GM18502 (cell line): ENCODE measurements around the gene LPCAT1.
A peak's percentile ranks its signal among the peaks of the same experiment; 100 is the strongest.
"Not testable (repeated sequence)": the region's sequence is repeated elsewhere in the genome, so short reads cannot be mapped to it uniquely, and the experiment has no call there.

Experiments
- ATAC-seq: cut with Tn5 transposase; IDR thresholded peaks from one replicate; pipeline ENCODE4 v1.9.1; 2021; ENCODE audit warnings: mild to moderate bottlenecking; ENCODE audit not compliant: unreplicated experiment, poor library complexity

LPCAT1 gene

GRCh38 chr5:1523793-1524480 lies at the start of gene LPCAT1:
Gene LPCAT1 (minus strand): TSS chr5:1523960. CDS start chr5:1523844, 116 bp downstream.
- ATAC-seq: peak; percentile 80

- not testable (repeated sequence) for ATAC-seq
Measured at GRCh38 chr5:1571875-1572274, 48.1 kb upstream of the LPCAT1 start.

GRCh38 chr5:1570975-1571374 lies 47.2 kb upstream of the LPCAT1 start:
- no peak for ATAC-seq

GRCh38 chr5:1568201-1568979 lies 44.6 kb upstream of the LPCAT1 start:
- no peak for ATAC-seq

- not testable (repeated sequence) for ATAC-seq
Measured at GRCh38 chr5:1567527-1568200, 43.9 kb upstream of the LPCAT1 start.

- no peak for ATAC-seq
Measured at GRCh38 chr5:1565737-1566734, 42.3 kb upstream of the LPCAT1 start.

- ATAC-seq: no peak
Measured at GRCh38 chr5:1564824-1565736, 41.3 kb upstream of the LPCAT1 start.

GRCh38 chr5:1564182-1564748 lies 40.5 kb upstream of the LPCAT1 start:
- no peak for ATAC-seq

GRCh38 chr5:1563617-1564181 lies 39.9 kb upstream of the LPCAT1 start:
- no peak for ATAC-seq

- ATAC-seq: no peak
Measured at GRCh38 chr5:1563051-1563461, 39.3 kb upstream of the LPCAT1 start.

GRCh38 chr5:1562599-1562998 lies 38.8 kb upstream of the LPCAT1 start:
- ATAC-seq: no peak

- no peak for ATAC-seq
Measured at GRCh38 chr5:1561402-1561929, 37.7 kb upstream of the LPCAT1 start.

GRCh38 chr5:1560499-1560898 lies 36.7 kb upstream of the LPCAT1 start:
- ATAC-seq: not testable (repeated sequence)

GRCh38 chr5:1558944-1559343 lies 35.2 kb upstream of the LPCAT1 start:
- ATAC-seq: no peak

- ATAC-seq: no peak
Measured at GRCh38 chr5:1557114-1557873, 33.5 kb upstream of the LPCAT1 start.

GRCh38 chr5:1555808-1556731 lies 32.3 kb upstream of the LPCAT1 start:
- ATAC-seq: no peak
